ENCODE measurements around the gene RPS6KL1. TPM values are rescaled to one million over a fixed set of nuclear protein-coding genes. Genes with fewer than 3 reads are reported as not detected.
A peak's percentile ranks its signal among the peaks of the same experiment; 100 is the strongest.

Gene RPS6KL1
- total and polyA plus RNA-seq, 8 donors = 0.62 to 6.7 (median 1.2) TPM

GRCh38 chr14:74941676-74942097 lies 18.6 kb upstream of the RPS6KL1 start:
- TF ChIP-seq CTCF (IDR thresholded peaks at IDR 0.05) = no peak
- Histone ChIP-seq H3K4me3 (peak overlapping the region in 1 of 2 donors; percentile 16), H3K4me1 (peaks cover 18 to 65% of the 10 kb centered on the region in 2 donors), H3K27ac (peak overlapping the region; percentile 84 to 88), H3K27me3 (no peaks in the 10 kb centered on the region), H3K9me3 (no peaks in the 10 kb centered on the region), H3K36me3 (no peaks in the 10 kb centered on the region)
- intact Hi-C loops (cut with DNase I) = loop anchor here in 1 of 2 donors (10.0 kb wide), 1 partner anchor 143 kb away; no protein-coding TSS in a partner anchor
- ATAC-seq = peak; percentile 58
- peak in 3 of 4 donors; percentile 71 to 91 (median 76) for DNase-seq

GRCh38 chr14:74940956-74941565 lies 18.0 kb upstream of the RPS6KL1 start:
- Histone ChIP-seq H3K27me3 (no peaks in the 10 kb centered on the region), H3K4me3 (no peak overlapping the region), H3K36me3 (no peaks in the 10 kb centered on the region), H3K4me1 (peaks cover 18 to 59% of the 10 kb centered on the region in 2 donors), H3K9me3 (no peaks in the 10 kb centered on the region), H3K27ac (peak overlapping the region; percentile 84 to 88)
- intact Hi-C loops (cut with DNase I) = loop anchor here in 1 of 2 donors (10.0 kb wide), 1 partner anchor 144 kb away; no protein-coding TSS in a partner anchor
- DNase-seq (peak in 1 of 4 donors; percentile 55), ATAC-seq (no peak)
- TF ChIP-seq CTCF (IDR thresholded peaks at IDR 0.05) = no peak

- ATAC-seq (no peak), DNase-seq (peak in 1 of 4 donors; percentile 42)
- intact Hi-C loops (cut with DNase I) = no loop called here
- TF ChIP-seq CTCF (IDR thresholded peaks at IDR 0.05) = no peak
- H3K9me3 ChIP-seq = no peaks in the 10 kb centered on the region
- H3K4me3 ChIP-seq = no peak overlapping the region
- H3K36me3 ChIP-seq = no peaks in the 10 kb centered on the region
- peaks cover 22 to 65% of the 10 kb centered on the region in 2 donors for H3K4me1 ChIP-seq
- no peaks in the 10 kb centered on the region for H3K27me3 ChIP-seq
- peak overlapping the region; percentile 84 to 88 for H3K27ac ChIP-seq
Observed at GRCh38 chr14:74938531-74939495, 15.8 kb upstream of the RPS6KL1 start.

- H3K4me3 ChIP-seq = no peak overlapping the region
- intact Hi-C loops (cut with DNase I) = no loop called here
- DNase-seq = no peak
- no peak for TF ChIP-seq CTCF (IDR thresholded peaks at IDR 0.05)
- H3K9me3 ChIP-seq = no peaks in the 10 kb centered on the region
- H3K27me3 ChIP-seq = no peaks in the 10 kb centered on the region
- H3K27ac ChIP-seq = no peak overlapping the region
- ATAC-seq = no peak
- no peaks in the 10 kb centered on the region for H3K36me3 ChIP-seq
- peaks cover 21 to 62% of the 10 kb centered on the region in 2 donors for H3K4me1 ChIP-seq
Observed at GRCh38 chr14:74937171-74937570, 14.1 kb upstream of the RPS6KL1 start.

- H3K4me3 ChIP-seq = no peak overlapping the region
- no peaks in the 10 kb centered on the region for H3K27me3 ChIP-seq
- no peak for TF ChIP-seq CTCF (IDR thresholded peaks at IDR 0.05)
- peaks cover 17 to 61% of the 10 kb centered on the region in 2 donors for H3K4me1 ChIP-seq
- no peaks in the 10 kb centered on the region for H3K9me3 ChIP-seq
- no peak for ATAC-seq
- no peaks in the 10 kb centered on the region for H3K36me3 ChIP-seq
- intact Hi-C loops (cut with DNase I) = no loop called here
- H3K27ac ChIP-seq = no peak overlapping the region
- DNase-seq = no peak
Observed at GRCh38 chr14:74936731-74937130, 13.7 kb upstream of the RPS6KL1 start.
